ENCODE results near the gene NCAPD2.

The NCAPD2 gene

DNA sequence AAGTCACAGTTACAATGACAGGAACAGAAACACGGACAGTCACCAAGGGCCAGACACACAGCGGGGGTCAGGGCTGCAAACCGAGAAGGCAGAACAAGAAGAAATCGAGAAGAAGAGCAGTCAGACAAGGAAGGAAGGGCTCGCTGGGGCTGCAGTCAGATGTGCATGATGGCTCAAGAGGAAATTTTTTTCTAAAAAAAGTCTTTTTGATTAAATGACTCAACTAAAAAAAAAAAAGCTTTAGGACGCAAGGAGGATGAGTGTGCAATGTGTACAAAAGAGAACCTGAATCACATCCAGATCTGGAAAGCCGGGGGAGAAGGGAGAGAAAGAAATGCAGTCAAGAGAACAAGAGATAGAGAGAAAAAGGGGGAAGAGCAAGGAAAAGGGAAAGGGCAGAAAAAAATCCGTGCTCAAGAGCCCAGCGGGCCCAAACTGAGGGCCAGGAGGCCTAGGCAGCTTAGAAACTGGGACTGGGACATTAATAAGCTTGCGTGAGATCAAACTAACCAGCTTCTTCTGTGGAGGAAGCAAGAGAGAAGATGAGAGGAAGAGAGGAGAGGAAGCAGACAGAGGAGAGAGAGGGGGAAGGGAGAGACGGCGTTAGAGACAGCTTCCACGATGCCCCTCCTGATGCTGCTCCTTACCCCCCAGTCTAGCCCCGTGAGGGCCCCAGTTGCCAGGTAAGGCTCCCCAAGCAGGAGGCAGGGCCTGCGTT lies 55.2 kb downstream of the NCAPD2 start:
- TF ChIP-seq, protein P1, sequence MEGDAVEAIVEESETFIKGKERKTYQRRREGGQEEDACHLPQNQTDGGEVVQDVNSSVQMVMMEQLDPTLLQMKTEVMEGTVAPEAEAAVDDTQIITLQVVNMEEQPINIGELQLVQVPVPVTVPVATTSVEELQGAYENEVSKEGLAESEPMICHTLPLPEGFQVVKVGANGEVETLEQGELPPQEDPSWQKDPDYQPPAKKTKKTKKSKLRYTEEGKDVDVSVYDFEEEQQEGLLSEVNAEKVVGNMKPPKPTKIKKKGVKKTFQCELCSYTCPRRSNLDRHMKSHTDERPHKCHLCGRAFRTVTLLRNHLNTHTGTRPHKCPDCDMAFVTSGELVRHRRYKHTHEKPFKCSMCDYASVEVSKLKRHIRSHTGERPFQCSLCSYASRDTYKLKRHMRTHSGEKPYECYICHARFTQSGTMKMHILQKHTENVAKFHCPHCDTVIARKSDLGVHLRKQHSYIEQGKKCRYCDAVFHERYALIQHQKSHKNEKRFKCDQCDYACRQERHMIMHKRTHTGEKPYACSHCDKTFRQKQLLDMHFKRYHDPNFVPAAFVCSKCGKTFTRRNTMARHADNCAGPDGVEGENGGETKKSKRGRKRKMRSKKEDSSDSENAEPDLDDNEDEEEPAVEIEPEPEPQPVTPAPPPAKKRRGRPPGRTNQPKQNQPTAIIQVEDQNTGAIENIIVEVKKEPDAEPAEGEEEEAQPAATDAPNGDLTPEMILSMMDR (IDR thresholded peaks at IDR 0.05; ENCODE audit: insufficient read depth, low read depth, low read length, missing control alignments) = no peak
- no peak overlapping the region for H3K4me3 ChIP-seq (ENCODE audit: low read depth, low read length)
- DNase-seq (ENCODE audit: low read depth) = no peak

DNA sequence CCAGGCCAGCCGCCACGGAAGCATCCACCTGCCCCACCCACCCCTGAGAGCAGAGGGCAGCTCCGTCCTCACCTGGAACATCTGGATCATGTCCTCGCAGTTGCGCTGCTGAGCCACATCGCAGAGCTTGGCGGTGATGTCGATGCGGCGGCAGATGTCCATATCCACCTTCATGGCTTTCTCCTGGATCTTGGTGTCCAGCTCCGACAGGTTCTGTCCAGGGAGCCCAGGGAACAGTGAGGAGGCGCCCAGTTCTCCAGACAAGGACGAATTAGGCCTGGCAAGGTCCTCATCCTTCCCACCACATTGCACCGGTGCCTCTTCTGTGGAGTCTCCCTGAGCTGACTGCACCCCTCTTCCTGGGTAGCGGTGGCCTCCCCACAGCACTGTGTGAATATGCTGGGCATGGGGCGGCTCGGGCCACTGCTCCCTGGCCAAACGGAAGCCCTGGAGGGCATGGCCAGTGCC lies 55.8 kb downstream of the NCAPD2 start:
- H3K4me3 ChIP-seq (ENCODE audit: low read depth, low read length) = no peak overlapping the region
- TF ChIP-seq, protein P1 (IDR thresholded peaks at IDR 0.05; ENCODE audit: insufficient read depth, low read depth, low read length, missing control alignments) = no peak
- no peak for DNase-seq (ENCODE audit: low read depth)

DNA sequence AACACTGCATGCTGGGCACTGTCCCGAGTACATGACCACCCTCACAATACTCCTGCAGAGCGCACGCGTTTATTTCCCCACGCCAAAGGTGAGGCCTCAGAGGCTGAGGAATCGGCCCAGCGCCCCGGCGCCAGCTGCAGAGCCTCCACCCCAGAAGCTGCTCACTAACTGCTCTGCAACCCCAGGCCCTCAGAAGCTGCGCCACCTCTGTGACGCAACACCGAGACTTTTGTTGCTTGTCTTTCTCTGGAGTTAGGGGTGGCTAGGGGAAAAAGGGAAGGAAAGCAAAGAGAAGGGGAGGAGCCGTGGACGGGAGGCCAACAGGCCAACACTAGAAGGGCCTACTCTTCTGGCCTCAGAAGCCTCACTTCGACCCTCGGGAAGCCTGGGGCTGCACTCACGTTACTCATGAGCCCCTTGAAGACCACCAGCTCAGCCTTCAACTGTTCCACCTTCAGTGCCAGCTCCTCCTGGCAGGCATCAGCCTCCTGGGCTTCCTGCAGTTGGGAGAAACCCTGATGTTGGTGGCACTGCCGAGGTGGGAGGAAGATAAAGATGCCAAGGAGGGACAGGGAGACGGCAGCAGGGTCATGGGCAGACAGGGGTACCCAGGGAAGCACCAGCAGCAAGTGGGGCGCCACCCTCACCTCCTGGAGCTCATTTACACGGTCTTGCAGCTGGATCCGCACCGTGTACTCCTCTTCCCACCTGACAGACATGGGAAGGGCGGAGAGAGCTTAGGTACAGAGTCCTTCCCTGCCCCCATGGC lies 56.6 kb downstream of the NCAPD2 start:
- TF ChIP-seq, protein P1 (IDR thresholded peaks at IDR 0.05; ENCODE audit: insufficient read depth, low read depth, low read length, missing control alignments) = no peak
- no peak overlapping the region for H3K4me3 ChIP-seq (ENCODE audit: low read depth, low read length)
- no peak for DNase-seq (ENCODE audit: low read depth)

DNA sequence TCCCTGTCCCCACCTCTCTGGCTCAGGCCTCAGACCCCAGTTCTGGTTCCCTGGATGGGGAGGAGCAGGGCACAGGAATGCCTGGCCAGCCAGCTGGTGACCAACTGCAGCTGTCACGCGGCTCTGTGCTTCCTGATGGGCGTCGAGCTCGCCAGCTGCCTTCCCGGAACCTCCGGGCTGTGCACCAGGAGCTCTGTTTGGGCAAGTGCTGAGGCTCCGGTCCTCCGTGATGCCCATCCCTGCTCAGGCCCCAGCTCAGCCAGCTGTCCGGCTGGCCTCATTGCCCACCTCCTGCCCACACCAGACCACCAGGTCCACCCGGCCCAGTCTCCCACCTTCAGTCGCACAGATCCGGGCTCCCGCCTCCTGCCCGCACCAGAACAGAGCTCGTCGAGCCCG lies 57.2 kb downstream of the NCAPD2 start:
- H3K4me3 ChIP-seq (ENCODE audit: low read depth, low read length) = no peak overlapping the region
- DNase-seq (ENCODE audit: low read depth) = no peak
- TF ChIP-seq, protein P1 (IDR thresholded peaks at IDR 0.05; ENCODE audit: insufficient read depth, low read depth, low read length, missing control alignments) = no peak

DNA sequence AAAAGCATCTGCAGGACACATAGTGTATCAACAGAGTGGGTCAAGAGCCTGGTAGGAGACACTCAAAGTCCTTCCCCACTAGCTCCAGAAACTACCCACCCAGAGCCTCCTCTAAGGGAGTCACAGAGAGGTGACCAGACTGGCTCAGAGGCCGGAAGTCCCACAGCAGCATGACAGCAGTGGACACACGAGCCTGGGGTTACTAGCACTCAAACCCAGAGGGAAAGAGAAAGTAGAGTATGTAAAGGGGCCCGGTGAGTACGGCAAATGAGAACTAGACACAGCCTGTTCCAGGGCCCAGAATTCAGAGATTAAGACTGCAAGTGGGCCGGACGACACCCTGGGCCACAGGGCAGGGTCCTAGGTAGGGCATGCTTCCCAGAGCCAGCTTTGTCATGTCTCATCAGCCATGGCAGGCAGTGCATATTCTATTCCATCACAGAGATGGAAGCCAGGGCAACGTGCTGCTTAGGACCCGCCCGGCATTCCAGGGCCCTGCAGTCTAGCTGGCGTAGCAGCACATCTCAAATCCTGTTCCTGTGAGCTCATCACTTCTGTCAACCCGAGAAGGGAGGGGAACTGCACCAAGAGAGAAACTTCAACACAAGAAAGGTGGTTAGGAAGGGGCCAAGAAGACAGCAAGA lies 57.7 kb downstream of the NCAPD2 start:
- H3K4me3 ChIP-seq (ENCODE audit: low read depth, low read length) = no peak overlapping the region
- no peak for DNase-seq (ENCODE audit: low read depth)
- TF ChIP-seq, protein P1 (IDR thresholded peaks at IDR 0.05; ENCODE audit: insufficient read depth, low read depth, low read length, missing control alignments) = no peak

DNA sequence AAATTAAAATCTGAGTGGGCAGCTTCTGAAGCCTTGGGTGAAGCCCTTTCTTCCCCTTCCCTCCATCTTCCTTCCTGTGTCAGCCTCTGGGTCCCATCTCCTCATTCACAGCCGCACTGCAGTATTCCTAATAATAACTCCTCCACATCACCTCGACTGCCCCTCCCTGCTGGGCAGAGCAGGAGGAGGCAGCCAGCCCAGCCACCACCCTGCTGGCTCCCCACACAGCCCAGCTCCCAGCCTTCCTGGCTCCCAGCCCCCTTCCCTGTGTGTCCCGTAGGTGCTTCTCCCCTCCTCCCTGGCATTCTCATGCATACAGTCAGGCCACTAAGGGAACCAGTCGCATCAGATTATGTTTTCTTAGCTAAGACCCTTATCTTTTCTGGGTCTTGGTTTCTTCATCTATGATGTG lies 58.2 kb downstream of the NCAPD2 start:
- TF ChIP-seq, protein P1 (IDR thresholded peaks at IDR 0.05; ENCODE audit: insufficient read depth, low read depth, low read length, missing control alignments) = no peak

More for the DNA sequence above, 58.2 kb downstream of the NCAPD2 start:
- no peak for DNase-seq (ENCODE audit: low read depth)
- no peak overlapping the region for H3K4me3 ChIP-seq (ENCODE audit: low read depth, low read length)
